Stimulated activated naive CD4-positive, alpha-beta T cell (primary cell): ENCODE measurements around the gene LYL1.

Experiments used
- DNase-seq, 6 experiments: peaks; one replicate each; lab custom pipeline; 2025; lab: John Stamatoyannopoulos, UW

Gene LYL1

DNA sequence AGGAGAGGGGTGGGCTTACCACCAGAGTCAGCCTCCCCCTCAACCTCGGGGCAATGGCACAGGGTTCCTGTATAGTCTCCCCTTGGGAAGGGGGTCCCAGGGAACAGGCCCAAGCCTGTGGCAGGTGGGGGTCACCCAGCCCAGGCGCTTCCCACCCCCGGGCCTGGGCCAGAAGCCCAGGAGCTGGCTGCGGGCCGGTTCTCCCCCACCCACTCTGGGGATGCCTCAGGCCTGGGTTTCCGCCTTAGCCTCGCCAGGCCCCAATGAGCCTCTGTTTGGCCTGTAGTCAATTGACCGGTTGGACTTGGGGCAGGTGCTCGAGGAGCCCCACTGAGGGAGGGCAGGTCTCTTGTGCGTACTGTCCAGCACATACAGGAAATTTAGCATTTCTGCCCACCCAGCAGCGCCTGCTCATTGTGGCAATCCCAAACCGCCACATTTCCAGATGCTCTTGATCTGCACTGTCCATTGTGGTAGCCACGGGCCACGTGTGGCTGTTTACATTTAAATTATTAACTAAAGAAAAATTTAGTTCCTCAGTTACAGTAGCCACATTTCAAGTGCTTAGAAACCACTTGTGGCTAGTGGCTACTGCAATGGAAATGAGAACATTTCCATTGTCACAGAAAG lies 9.9 kb downstream of the LYL1 start:
- DNase-seq: no peak

- no peak for DNase-seq
These were observed 10.5 kb downstream of the LYL1 start for GRCh38 chr19:13092158-13092543.

GRCh38 chr19:13091400-13092157 lies 11.1 kb downstream of the LYL1 start:
- no peak for DNase-seq

GRCh38 chr19:13090511-13091231 lies 12.0 kb downstream of the LYL1 start:
- DNase-seq: no peak

GRCh38 chr19:13089857-13090507 lies 12.7 kb downstream of the LYL1 start:
- no peak for DNase-seq

DNA sequence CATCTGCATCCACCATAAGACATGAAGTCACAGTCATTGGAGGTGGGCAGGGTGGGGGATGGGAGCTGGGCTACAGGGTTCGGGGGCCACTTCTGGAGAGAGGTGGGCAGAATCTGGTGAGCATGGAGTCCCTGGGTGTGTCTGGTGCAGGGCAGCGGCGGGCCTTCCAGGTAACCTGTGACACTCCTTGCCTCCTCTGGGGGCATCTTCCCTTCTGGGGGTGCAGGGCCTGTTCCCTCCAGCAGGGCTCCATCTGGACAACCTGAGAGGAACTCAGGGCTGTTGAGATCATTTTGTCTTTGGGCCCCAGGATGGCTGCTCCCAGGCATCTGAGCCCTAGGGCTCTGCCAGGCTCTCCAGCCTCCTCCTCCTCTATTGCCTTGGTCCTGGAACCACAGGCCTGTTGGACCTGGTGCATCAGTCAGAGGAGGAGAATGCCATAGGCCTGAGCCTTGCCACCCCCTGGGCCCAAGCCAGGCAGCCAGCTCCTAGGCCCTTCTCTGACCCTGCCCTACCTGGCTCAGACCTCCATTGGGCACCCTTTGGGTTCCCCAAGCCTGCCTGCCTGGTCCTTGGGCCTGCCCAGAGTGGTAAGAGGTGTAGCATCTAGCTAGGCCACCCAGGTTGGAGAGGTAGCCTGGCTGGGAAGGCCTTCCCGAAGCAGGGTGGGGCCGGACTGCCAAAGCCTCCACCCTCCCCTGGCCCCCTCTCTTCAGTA lies 13.4 kb downstream of the LYL1 start:
- DNase-seq: no peak

DNA sequence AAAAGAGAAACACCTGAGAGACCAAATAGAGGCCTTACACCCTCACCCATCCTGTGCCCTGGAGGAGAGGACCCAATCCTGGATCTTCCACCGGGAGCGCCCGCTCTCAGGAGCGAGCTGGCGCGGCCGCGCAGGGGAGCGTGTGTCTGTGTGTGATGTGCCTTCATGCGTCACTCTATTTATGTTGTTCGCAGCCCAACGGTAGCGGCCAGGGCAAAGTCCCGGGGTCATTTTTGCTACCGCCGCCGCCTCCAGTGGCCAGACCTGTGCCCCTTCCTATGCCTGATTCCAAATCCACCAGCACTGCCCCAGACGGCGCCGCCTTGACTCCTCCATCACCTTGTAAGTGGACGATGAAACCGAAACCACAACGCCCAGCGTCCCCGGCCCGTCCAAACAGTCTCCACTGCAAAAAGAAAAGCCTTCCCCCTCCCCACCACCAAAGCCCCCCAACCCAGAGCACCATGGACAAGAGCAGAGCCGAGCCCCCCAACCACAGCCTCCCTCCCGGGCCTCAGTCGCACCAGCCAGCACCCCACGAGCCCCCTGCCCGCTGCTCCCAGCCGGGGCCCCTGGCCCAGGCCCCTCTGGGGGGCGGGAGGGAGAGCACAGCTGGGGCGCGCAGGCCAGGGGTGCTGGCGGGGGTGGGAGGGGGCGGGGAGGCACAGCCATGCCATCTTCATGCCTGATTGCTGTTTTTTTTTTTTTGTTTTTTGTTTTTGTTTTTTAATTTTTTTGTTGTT lies 14.7 kb downstream of the LYL1 start:
- DNase-seq: no peak

DNA sequence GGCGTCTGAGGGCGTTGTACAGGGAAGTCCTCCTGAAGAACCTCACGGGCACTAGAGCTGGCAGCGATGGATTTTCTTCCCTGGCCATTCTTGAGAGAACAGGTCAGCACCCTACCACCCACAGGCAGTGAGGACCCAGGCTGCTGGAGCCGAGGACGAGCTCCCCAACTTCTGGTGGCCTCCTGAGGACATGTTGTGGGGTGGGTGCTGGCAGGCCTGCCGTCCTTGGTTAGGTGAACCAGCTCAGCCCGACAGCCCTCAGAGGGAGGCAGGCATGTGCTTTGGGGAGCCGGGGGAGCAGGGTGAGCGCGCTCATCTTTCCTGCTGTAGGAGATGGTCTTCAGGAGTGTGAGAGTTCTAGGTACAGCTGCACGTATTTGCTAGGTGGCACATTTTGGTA lies 15.4 kb downstream of the LYL1 start:
- DNase-seq: no peak

- DNase-seq: no peak
These were observed 16.3 kb downstream of the LYL1 start for GRCh38 chr19:13086341-13086740.

GRCh38 chr19:13085666-13086065 lies 17.0 kb downstream of the LYL1 start:
- DNase-seq: no peak

GRCh38 chr19:13083627-13084026 lies 19.0 kb downstream of the LYL1 start:
- DNase-seq: no peak

GRCh38 chr19:13083008-13083404 lies 19.7 kb downstream of the LYL1 start:
- no peak for DNase-seq

DNA sequence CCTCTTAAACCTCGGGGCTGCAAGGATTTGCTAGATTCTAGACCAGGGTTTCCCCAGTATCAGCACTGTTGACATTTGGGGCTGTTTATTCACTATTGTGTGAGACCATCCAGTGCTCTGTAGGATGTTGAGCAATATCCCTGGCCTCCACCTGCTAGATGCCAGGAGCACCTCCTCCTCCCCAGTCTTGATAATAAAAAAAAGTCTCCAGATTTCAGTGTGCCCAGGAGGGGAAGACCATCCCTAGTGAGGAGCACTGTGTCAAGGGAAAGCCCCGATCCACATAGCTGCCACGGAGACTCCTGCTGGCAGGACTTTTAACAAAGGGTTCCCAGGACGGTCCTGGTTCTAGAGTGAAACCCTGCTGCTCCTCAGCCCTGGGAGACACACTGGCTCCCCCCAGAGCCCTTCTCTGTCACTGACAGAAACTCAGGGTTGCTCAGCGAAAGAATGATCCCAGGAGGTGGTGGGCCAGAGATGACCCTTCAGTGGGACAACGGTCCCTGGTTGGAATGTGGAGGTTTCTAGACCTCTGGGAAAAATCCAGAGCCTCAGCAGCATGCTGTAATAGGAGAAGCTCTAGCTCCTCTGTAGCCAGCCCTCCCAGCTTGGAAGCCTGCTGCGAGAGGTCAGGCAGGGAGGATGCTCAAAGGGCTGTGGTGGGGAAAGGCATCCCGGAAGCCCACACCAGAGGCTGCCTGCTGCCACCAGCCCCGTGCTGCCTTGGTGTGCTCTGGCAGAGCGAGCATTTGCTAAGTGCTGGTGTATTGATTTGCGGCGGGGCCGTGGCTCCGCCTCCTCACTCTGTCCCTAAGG lies 20.3 kb downstream of the LYL1 start:
- DNase-seq: no peak

DNA sequence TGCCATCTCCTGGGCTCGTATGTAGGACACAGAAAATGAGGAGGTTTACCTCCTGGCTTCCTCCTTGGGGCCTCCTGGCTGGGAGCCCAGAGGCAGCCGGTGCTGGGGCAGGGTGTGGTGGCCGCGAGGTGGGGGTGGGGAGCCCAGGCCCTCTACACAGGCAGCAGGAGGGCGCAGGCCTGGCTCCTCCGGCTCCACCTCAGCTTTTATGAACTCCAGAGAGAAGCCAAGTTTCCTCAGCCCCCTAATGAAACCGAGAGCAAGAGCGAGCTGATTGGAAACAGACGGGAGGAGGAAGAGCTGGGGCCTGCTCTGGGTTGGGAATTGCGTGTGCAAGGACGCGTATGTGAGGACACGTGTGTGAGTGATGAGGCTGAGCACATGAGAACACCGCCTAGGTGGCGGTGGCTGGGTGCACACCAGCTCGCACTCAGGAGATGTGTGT lies 23.1 kb downstream of the LYL1 start:
- no peak for DNase-seq

GRCh38 chr19:13078897-13079541 lies 23.6 kb downstream of the LYL1 start:
- DNase-seq: no peak

GRCh38 chr19:13078381-13078780 lies 24.3 kb downstream of the LYL1 start:
- no peak for DNase-seq

DNA sequence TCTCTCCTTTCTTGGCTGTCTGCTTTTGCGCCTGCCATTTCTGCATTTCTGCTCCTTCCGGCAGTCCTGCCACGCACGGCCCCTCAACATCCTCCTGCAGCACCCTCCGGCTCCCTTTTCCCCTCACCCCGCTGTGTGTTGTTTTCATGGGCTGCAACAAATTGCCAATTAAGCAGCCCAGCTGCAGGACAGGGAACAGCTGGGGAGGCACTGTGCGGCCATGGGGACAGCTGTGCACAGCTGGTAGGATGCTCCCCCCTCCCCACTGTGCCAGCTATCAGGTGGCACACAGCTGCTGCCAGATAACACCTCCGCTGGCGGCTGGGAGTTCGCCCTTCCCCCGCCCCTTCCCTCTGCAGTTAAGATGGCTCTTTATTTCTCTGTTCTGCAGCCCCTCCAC lies 25.4 kb downstream of the LYL1 start:
- no peak for DNase-seq

DNA sequence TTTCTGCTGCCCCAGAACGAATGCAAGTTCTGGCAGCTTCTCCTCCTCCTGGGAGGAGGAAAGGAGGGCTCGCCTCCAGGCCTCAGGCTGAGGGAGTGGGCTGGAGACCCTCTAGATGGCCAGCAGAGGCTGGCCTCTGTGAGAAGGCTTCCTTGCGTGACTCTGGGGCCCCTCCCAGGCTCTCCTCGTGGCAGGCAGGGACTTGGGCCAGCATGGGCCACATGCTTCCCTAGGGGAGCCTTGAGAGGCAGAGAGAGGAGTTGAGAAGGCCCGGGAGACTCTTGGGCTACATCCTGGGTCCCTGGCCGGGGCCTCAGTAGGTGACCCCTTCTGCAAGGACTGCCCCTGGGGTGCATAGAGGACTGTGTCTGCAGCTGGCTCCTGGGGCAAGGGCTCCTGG lies 25.9 kb downstream of the LYL1 start:
- DNase-seq: no peak

GRCh38 chr19:13076320-13076719 lies 26.3 kb downstream of the LYL1 start:
- DNase-seq: no peak

GRCh38 chr19:13074378-13074777 lies 28.3 kb downstream of the LYL1 start:
- DNase-seq: no peak
